Stimulated activated CD4-positive, alpha-beta T cell treated with anti-CD3 and anti-CD28 coated beads, TNF-alpha, amount 100 ng/mL, for 1 hour (primary cell): ENCODE measurements around the gene LFNG.
A peak's percentile ranks its signal among the peaks of the same experiment; 100 is the strongest.

ENCODE experiments used
- DNase-seq, 3 donors: peaks; one replicate each; pipeline ENCODE4 v3.0.0-alpha.2; 2020; ENCODE audit warnings: low read depth in 3 of 3, low spot score in 1 of 3

Gene LFNG, protein sequence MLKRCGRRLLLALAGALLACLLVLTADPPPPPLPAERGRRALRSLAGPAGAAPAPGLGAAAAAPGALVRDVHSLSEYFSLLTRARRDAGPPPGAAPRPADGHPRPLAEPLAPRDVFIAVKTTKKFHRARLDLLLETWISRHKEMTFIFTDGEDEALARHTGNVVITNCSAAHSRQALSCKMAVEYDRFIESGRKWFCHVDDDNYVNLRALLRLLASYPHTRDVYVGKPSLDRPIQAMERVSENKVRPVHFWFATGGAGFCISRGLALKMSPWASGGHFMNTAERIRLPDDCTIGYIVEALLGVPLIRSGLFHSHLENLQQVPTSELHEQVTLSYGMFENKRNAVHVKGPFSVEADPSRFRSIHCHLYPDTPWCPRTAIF

GRCh38 chr7:2519119-2519930 lies at the start of gene LFNG:
Gene LFNG (plus strand): TSS chr7:2519774. CDS start chr7:2519862, 88 bp downstream.
- peak; percentile 68 to 79 (median 78) for DNase-seq

DNA sequence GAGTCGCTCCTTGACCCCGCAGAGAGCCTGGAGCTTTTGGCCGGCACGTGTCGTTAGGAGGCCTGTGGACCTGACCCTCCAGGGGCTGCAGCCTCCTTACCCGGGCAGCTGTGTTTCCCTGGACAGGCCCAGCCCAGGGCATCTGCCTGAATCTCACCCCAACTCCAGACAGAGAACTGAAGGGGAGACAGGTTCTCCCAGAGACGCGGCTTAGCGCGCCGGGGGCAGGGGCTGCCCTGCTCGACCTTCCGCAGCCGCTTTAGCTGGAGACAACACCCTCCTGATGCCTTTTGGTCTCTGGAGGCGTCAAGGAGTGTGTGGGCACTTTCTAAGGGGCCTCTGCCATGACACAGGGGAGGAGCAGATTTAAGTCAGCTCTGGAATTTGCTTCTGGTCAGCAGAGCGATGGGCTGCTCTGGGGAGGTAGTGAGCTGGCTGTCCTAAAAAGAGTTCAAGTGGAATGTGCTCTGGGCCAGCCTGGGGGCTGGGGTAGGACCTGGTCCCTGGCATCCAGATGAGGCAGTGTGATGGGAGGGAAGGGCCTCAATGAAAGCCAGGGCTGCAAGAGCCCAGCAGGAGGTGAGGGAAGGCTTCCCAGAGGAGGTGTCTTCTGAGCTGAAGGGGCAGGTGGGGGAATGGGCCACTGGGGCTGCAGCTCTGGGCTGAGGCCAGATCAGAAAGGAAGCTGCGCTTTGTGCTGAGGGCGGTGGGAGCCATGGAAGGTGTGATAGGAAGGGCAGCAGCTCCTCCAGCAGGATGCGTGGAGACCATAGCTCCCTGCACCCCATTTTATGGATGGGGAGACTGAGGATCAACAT lies 49.2 kb upstream of the LFNG start:
- no peak for DNase-seq

- DNase-seq, result no peak
These were observed 48.6 kb upstream of the LFNG start for GRCh38 chr7:2471022-2471329.

DNA sequence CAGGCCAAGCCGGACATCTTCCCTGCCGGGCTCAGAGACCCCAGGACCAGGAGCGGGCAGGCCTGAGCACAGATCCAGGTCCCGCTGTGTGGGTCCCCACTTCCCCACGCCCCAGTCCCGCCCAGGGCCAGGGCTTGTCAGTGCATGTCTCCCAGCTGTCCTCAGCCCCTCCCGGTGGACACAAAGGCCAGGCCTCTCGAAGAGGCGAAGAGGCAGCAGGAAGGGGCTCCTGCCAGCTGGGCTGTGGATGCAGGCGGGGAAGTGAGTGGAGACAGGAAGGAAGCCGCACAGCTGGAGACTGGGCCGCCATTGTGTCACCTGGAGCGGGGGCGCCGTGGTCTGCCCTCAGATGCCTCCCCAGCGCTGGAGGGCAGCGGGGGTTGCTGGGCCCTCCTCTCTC lies 48.2 kb upstream of the LFNG start:
- DNase-seq, result no peak

DNA sequence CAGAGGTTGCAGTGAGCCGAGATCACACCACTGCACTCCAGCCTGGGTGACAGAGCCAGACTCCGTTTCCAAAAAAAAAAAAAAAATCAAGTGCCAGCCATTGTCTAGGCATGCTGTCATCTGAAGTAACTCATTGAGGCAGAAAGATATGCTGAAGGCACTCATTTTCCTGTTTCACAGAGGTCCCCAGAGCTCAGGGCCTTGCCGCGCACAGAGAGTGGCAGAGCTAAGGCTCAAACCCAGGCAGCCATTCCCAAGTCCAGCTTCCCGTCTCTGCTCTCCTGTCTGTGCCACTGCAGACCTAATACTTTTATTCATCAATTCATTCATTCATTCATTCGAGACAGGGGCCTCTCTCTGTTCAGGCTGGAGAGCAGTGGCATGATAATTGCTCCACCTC lies 46.8 kb upstream of the LFNG start:
- no peak for DNase-seq

- no peak for DNase-seq
These were observed 45.9 kb upstream of the LFNG start for GRCh38 chr7:2473496-2474180.

GRCh38 chr7:2474224-2474623 lies 45.4 kb upstream of the LFNG start:
- no peak for DNase-seq

GRCh38 chr7:2474813-2475677 lies 44.5 kb upstream of the LFNG start:
- DNase-seq, result no peak

- DNase-seq, result no peak
These were observed 43.9 kb upstream of the LFNG start for GRCh38 chr7:2475678-2476015.

DNA sequence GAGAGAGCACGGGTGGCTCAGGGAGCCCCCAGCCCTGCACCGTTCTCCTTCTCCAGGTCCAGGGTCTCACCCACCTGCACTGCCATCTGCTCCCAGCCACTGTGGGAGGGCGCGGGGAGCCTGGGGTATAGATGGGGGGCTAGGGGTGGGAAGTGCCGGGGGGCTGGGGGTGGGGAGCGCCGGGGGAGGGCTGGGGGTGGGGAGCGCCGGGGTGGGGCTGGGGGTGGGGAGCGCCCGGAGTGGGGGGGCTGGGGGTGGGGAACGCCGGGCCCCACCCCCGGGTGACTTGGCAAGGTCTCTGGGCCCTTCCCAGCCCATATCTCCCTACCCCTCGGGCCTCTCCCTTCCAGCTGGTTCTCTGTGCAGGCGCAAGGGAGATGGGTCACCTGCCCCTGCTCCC lies 43.3 kb upstream of the LFNG start, which contains the start of gene GRIFIN:
Gene GRIFIN (minus strand): TSS at position 101 of the 400 bp plus-strand sequence. CDS start 15 bp downstream, at position 86.
- DNase-seq, result no peak

GRCh38 chr7:2476776-2477446 lies 42.7 kb upstream of the LFNG start:
- no peak for DNase-seq

GRCh38 chr7:2477447-2478398 lies 41.9 kb upstream of the LFNG start:
- peak; percentile 21 to 30 (median 30) for DNase-seq

- no peak for DNase-seq
These were observed 41.2 kb upstream of the LFNG start for GRCh38 chr7:2478399-2478785.

DNA sequence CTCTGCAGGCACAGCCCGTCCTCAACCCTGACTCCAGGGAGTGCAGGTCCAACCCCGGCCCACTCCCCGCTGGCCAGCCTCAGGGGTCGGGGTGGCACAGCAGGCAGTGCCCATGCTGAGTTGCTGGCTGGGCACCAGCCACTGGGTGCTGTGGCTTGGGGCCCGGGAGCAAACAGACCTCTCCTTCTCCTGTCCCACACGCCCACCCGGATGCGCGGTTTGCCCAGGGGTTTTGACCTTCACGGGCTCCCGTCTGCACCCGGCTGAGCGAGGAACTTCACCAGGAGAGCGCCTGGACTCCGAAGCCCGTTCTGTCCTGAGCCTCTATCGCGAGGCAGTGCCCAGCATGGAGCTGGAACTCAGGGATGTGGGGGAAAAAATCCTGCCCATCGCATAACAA lies 40.8 kb upstream of the LFNG start:
- DNase-seq, result no peak

DNA sequence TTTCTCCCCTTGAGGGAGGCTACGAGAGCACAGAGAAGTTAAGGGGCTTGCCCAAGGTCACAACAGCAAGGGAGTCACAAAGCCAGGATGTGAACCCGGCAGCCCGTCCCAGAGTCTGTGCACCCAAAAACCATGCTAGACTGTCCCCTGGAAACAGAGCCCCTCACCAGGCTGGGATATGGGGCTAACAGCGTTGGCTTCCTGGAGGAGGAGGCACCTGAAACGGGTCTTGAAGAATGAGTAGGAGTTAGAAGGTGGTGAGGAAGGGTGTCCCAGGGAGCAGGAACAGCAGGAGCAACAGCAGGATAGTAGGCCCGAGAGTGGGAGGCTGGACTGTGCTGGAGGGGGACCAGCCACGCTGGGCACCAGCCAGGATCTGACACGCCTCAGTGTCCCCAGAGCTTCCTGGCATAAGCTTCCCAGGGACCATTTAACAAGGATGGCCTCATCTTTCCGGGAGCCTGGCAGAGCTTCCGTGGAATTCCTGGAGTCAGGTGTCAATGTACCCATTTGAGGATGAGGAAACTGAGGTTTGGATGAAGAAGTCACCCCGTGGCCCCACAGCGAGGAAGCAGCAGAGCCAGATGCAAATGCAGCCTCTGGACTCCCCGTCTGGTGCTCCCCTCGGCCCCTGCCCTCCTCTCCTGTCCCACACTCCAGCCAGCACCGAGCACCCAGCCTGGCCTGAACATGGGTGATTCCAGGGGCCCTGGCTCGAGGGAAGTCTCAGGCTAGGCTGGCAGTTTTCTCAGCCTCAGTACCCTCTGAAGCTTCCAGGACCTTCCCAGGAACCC lies 40.1 kb upstream of the LFNG start:
- DNase-seq, result no peak

GRCh38 chr7:2480070-2480408 lies 39.5 kb upstream of the LFNG start:
- no peak for DNase-seq

GRCh38 chr7:2481195-2481594 lies 38.4 kb upstream of the LFNG start:
- no peak for DNase-seq
